H1 (cell line): Measurements from ENCODE around the gene HLA-G. TPM values are rescaled to one million over a fixed set of nuclear protein-coding genes. Genes with fewer than 3 reads are reported as not detected.

Experiments
- CTCF ChIA-PET: fragments of 300-600 bp; sonication (Branson Sonifier 250); formaldehyde crosslinking; loops from one replicate; lab custom pipeline; 2021; ENCODE audit not compliant: partially characterized antibody; lab: Charles Lee
- POLR2A ChIA-PET: fragments of 300-600 bp; sonication (Branson Sonifier 250); formaldehyde crosslinking; loops from one replicate; lab custom pipeline; 2021; ENCODE audit warnings: inconsistent platforms; ENCODE audit not compliant: partially characterized antibody; lab: Charles Lee
- DNase-seq, 2 experiments: peaks; one replicate each; pipeline versions ENCODE4 v3.0.0 to v3.0.0-alpha.2; 2010 to 2022; ENCODE audit warnings: low spot score in 2 of 2, low read depth in 1 of 2, mixed read lengths in 1 of 2
- FAIRE-seq: peaks from 2 replicates; lab custom pipeline; 2011; peaks lifted over from hg19 to GRCh38; lab: Jason Lieb, UNC
- H2AFZ ChIP-seq: 2 replicates; pipeline ENCODE4 v1.8.1; 2012; ENCODE audit warnings: low read length, inconsistent platforms
- H2AK5ac ChIP-seq: 2 replicates; pipeline ENCODE4 v1.6.1; 2013; ENCODE audit warnings: low read depth, low read length
- H2BK120ac ChIP-seq: replicated peaks from 2 replicates; pipeline ENCODE3; 2013; ENCODE audit warnings: low read depth, low read length, inconsistent platforms
- H2BK12ac ChIP-seq: 2 replicates; pipeline ENCODE4 v1.6.1; 2013; ENCODE audit warnings: low read depth, low read length
- H2BK15ac ChIP-seq: 2 replicates; pipeline ENCODE4 v1.6.1; 2013; ENCODE audit warnings: low read length
- H2BK20ac ChIP-seq: 2 replicates; pipeline ENCODE4 v1.6.1; 2013; ENCODE audit warnings: low read length
- H2BK5ac ChIP-seq: 2 replicates; pipeline ENCODE4 v1.6.1; 2013; ENCODE audit warnings: low read depth, low read length
- H3K14ac ChIP-seq: 2 replicates; pipeline ENCODE4 v1.6.1; 2013; ENCODE audit warnings: inconsistent platforms; ENCODE audit not compliant: insufficient read length
- H3K18ac ChIP-seq: 2 replicates; pipeline ENCODE4 v1.6.1; 2013; ENCODE audit warnings: low read length; ENCODE audit errors: extremely low read depth
- H3K23ac ChIP-seq: 2 replicates; pipeline ENCODE4 v1.6.1; 2013; ENCODE audit warnings: inconsistent platforms; ENCODE audit not compliant: insufficient read length
- H3K23me2 ChIP-seq: 2 replicates; pipeline ENCODE4 v1.6.1; 2013; ENCODE audit warnings: low read depth, low read length
- H3K27ac ChIP-seq: 2 replicates; pipeline ENCODE4 v1.6.1; 2011; ENCODE audit warnings: low read depth, low read length, inconsistent platforms
- H3K27me3 ChIP-seq, 4 experiments: replicated peaks in 1 of 4; 1 replicate in 1 of 4; 2 replicates in 3 of 4; pipeline versions ENCODE4 v1.6.1 to v1.8.1; 2011 to 2013; ENCODE audit warnings: low read length in 3 of 4, mild to moderate bottlenecking in 3 of 4, inconsistent platforms in 2 of 4, mixed read lengths in 2 of 4, moderate library complexity in 1 of 4; ENCODE audit not compliant: control insufficient read depth in 3 of 4, insufficient read depth in 3 of 4; ENCODE audit errors: extremely low read depth in 1 of 4
- H3K36me3 ChIP-seq, 4 experiments: 2 replicates each; pipeline versions ENCODE4 v1.6.1 to v1.8.1; 2011 to 2013; ENCODE audit warnings: mild to moderate bottlenecking in 4 of 4, low read length in 3 of 4, moderate library complexity in 2 of 4, control low read depth in 1 of 4, inconsistent platforms in 1 of 4; ENCODE audit not compliant: insufficient read depth in 4 of 4, control insufficient read depth in 2 of 4
- H3K4ac ChIP-seq: replicated peaks from 2 replicates; pipeline ENCODE3; 2013; ENCODE audit warnings: low read length, low read depth, mixed read lengths, inconsistent platforms; ENCODE audit not compliant: insufficient read length
- H3K4me1 ChIP-seq, 4 experiments: replicated peaks in 1 of 4; 1 replicate in 1 of 4; 2 replicates in 3 of 4; pipeline versions ENCODE4 v1.6.1 to v1.8.1; 2011 to 2013; ENCODE audit warnings: low read length in 3 of 4, inconsistent platforms in 2 of 4, mixed read lengths in 1 of 4; ENCODE audit not compliant: insufficient read depth in 4 of 4, control insufficient read depth in 3 of 4
- H3K4me2 ChIP-seq, 2 experiments: 2 replicates each; pipeline versions ENCODE4 v1.6.1 to v1.8.1; 2011 to 2013; ENCODE audit warnings: low read depth in 2 of 2, low read length in 2 of 2, control low read depth in 1 of 2, inconsistent platforms in 1 of 2, mild to moderate bottlenecking in 1 of 2; ENCODE audit not compliant: insufficient read depth in 1 of 2
- H3K4me3 ChIP-seq, 4 experiments: fragments of 200-600, 300-600 bp in 1 of 4; sonication (generic), shearing (Covaris generic), sonication (Bioruptor Twin) in 1 of 4; 2 replicates each; pipeline versions ENCODE4 v1.5.1 to v1.8.1; 2011 to 2016; ENCODE audit warnings: low read length in 4 of 4, low read depth in 3 of 4, control low read depth in 2 of 4, inconsistent platforms in 2 of 4, mild to moderate bottlenecking in 2 of 4, mixed read lengths in 1 of 4, moderate library complexity in 1 of 4; ENCODE audit not compliant: insufficient read depth in 2 of 4; ENCODE audit errors: extremely low read depth in 1 of 4
- H3K56ac ChIP-seq: replicated peaks from 2 replicates; pipeline ENCODE3; 2013; ENCODE audit warnings: low read depth, mild to moderate bottlenecking, mixed read lengths, low read length, inconsistent platforms; ENCODE audit not compliant: insufficient read length
- H3K79me1 ChIP-seq: 2 replicates; pipeline ENCODE4 v1.6.1; 2013; ENCODE audit warnings: low read depth, low read length, control low read depth
- H3K79me2 ChIP-seq, 2 experiments: 2 replicates each; pipeline versions ENCODE4 v1.6.1 to v1.8.1; 2012 to 2013; ENCODE audit warnings: low read length in 2 of 2, mild to moderate bottlenecking in 2 of 2, inconsistent platforms in 1 of 2; ENCODE audit not compliant: insufficient read depth in 2 of 2, control insufficient read depth in 1 of 2
- H3K9ac ChIP-seq, 4 experiments: replicated peaks in 1 of 4; 1 replicate in 1 of 4; 2 replicates in 3 of 4; pipeline versions ENCODE4 v1.6.1 to v1.8.1; 2011 to 2013; ENCODE audit warnings: low read depth in 3 of 4, low read length in 3 of 4, control low read depth in 2 of 4, mild to moderate bottlenecking in 2 of 4, moderate library complexity in 2 of 4, inconsistent platforms in 1 of 4; ENCODE audit errors: extremely low read depth in 1 of 4
- H3K9me3 ChIP-seq, 2 experiments: 2 replicates each; pipeline versions ENCODE4 v1.6.1 to v1.8.1; 2012 to 2013; ENCODE audit warnings: mild to moderate bottlenecking in 2 of 2, moderate library complexity in 2 of 2, control low read depth in 1 of 2, inconsistent platforms in 1 of 2, low read depth in 1 of 2, low read length in 1 of 2, mixed read lengths in 1 of 2; ENCODE audit not compliant: insufficient read depth in 2 of 2
- H4K20me1 ChIP-seq, 2 experiments: replicated peaks in 1 of 2; 2 replicates each; pipeline versions ENCODE3 to v1.8.1; 2011 to 2013; ENCODE audit warnings: inconsistent platforms in 2 of 2, low read length in 2 of 2, mild to moderate bottlenecking in 1 of 2; ENCODE audit not compliant: insufficient read depth in 2 of 2, control insufficient read depth in 1 of 2
- H4K5ac ChIP-seq: 2 replicates; pipeline ENCODE4 v1.6.1; 2013; ENCODE audit warnings: low read length, low read depth, mixed read lengths, inconsistent platforms; ENCODE audit not compliant: insufficient read length
- H4K8ac ChIP-seq: 2 replicates; pipeline ENCODE4 v1.8.0; 2013; ENCODE audit warnings: mild to moderate bottlenecking, moderate library complexity, low read length, inconsistent platforms; ENCODE audit not compliant: insufficient read depth; ENCODE audit errors: extremely low read depth
- H4K91ac ChIP-seq: replicated peaks from 2 replicates; pipeline ENCODE3; 2013; ENCODE audit warnings: low read length, mixed read lengths, inconsistent platforms; ENCODE audit not compliant: insufficient read length
- MAFK ChIP-seq: IDR thresholded peaks from 2 replicates; pipeline ENCODE4 v1.6.1; 2012; ENCODE audit warnings: low read depth, mild to moderate bottlenecking, improper control_type of control experiment, low read length
- SP2 ChIP-seq: IDR thresholded peaks from 2 replicates; pipeline ENCODE4 v1.6.1; 2012; ENCODE audit warnings: mild to moderate bottlenecking, low read length, inconsistent platforms
- YY1 ChIP-seq: IDR thresholded peaks from 2 replicates; pipeline ENCODE4 v1.6.1; 2011; ENCODE audit warnings: low read depth, mild to moderate bottlenecking, low read length
- WGBS, 2 experiments: shearing (Covaris generic) in 1 of 2; methylation state at CpG; one replicate each; pipeline versions ENCODE4 v1.1.6 to v1.1.7; 2013 to 2015; ENCODE audit warnings: low lambda C conversion rate in 2 of 2, mixed read lengths in 2 of 2, inconsistent platforms in 1 of 2, low coverage in 1 of 2, missing lambda C conversion rate in 1 of 2; ENCODE audit not compliant: insufficient replicate concordance in 2 of 2, insufficient coverage in 1 of 2, insufficient read length in 1 of 2; ENCODE audit errors: extremely low coverage in 1 of 2, missing lambda C conversion rate in 1 of 2; 5-methylcytosine and 5-hydroxymethylcytosine counted together
- polyA plus RNA-seq, 7 experiments: library from polyadenylated mRNA; depleted of rRNA in 3 of 7; stranded (reverse) in 5 of 7; unstranded in 2 of 7; fragments of >200 nt in 5 of 7; fragments of 200-250 nt in 2 of 7; gene quantifications; 1 replicate in 5 of 7; 2 replicates in 1 of 7; 4 replicates in 1 of 7; pipeline versions ENCODE4 v1.2.1 to v1.2.3, GENCODE V29; 2011 to 2013; ENCODE audit warnings: missing spikeins in 2 of 7, mixed read lengths in 2 of 7
- total RNA-seq: library from RNA; stranded (reverse); fragmentation: NEBNext Ultra II Directional; extraction: Animal tissue kit (Norgen Biotek cat#: 25700); gene quantifications from 2 replicates; pipeline ENCODE4 v1.2.1, GENCODE V29; 2021

The HLA-G gene
- total and polyA plus RNA-seq, 2 of the 8 experiments (the other 6 are each of a cell fraction or from before 2014, with no cell fraction given), result 3.2 to 4.8 TPM

GRCh38 chr6:29826271-29826670 lies 1.4 kb upstream of the HLA-G start:
- no peak overlapping the region for H3K23ac ChIP-seq
- no peak overlapping the region for H4K91ac ChIP-seq
- H3K14ac ChIP-seq, result no peak overlapping the region
- no peak overlapping the region for H2BK12ac ChIP-seq
- H3K9ac ChIP-seq, result no peak overlapping the region
- H4K8ac ChIP-seq, result no peak overlapping the region
- H2BK5ac ChIP-seq, result no peak overlapping the region
- H3K36me3 ChIP-seq, result no peaks in the 10 kb centered on the region
- H2AK5ac ChIP-seq, result no peak overlapping the region
- no peak overlapping the region for H4K5ac ChIP-seq
- H2BK20ac ChIP-seq, result no peak overlapping the region
- H2AFZ ChIP-seq, result no peak overlapping the region
- no peak for DNase-seq
- H3K79me2 ChIP-seq, result no peaks in the 10 kb centered on the region
- CTCF ChIA-PET, result interaction anchor here (0.8 to 1.3 kb wide), 3 partner anchors 11 to 78 kb away, joined by 3 to 5 read pairs (median 4); no protein-coding TSS in a partner anchor
- WGBS, 2 experiments, result 78% methylated on average over 1 of the region's 1 CpG; no CpG with 5 or more reads in 1 of the 2 experiments
- H3K23me2 ChIP-seq, result peaks cover 7% of the 10 kb centered on the region; the same call in 1 of the 2 replicates
- H3K27me3 ChIP-seq, result peaks cover 13 to 42% (median 31%) of the 10 kb centered on the region in 4 experiments
- H3K4ac ChIP-seq, result no peak overlapping the region
- FAIRE-seq, result no peak
- H3K4me1 ChIP-seq, result peaks cover 0 to 4% (median 2%) of the 10 kb centered on the region in 4 experiments; a peak in 4 of 7 replicates
- no peaks in the 10 kb centered on the region for H3K79me1 ChIP-seq
- no peak overlapping the region for H3K18ac ChIP-seq
- H3K4me3 ChIP-seq, result no peak overlapping the region
- no peaks in the 10 kb centered on the region; a peak in 1 of 4 replicates for H3K9me3 ChIP-seq
- H2BK15ac ChIP-seq, result no peak overlapping the region
- no peak overlapping the region for H3K27ac ChIP-seq
- no peak overlapping the region for H3K4me2 ChIP-seq
- POLR2A ChIA-PET, result no interaction called here
- H3K56ac ChIP-seq, result no peak overlapping the region
- TF ChIP-seq SP2 (no peak), YY1 (no peak), MAFK (no peak)
- H2BK120ac ChIP-seq, result no peak overlapping the region
- H4K20me1 ChIP-seq, result no peaks in the 10 kb centered on the region
